NCI-H2196 (cell line): Measurements from ENCODE around the gene NEK8.

ENCODE experiments used
- DNase-seq: peaks from one replicate; lab custom pipeline; 2025; ENCODE audit not compliant: unreplicated experiment; lab: John Stamatoyannopoulos, UW

The NEK8 gene

DNA sequence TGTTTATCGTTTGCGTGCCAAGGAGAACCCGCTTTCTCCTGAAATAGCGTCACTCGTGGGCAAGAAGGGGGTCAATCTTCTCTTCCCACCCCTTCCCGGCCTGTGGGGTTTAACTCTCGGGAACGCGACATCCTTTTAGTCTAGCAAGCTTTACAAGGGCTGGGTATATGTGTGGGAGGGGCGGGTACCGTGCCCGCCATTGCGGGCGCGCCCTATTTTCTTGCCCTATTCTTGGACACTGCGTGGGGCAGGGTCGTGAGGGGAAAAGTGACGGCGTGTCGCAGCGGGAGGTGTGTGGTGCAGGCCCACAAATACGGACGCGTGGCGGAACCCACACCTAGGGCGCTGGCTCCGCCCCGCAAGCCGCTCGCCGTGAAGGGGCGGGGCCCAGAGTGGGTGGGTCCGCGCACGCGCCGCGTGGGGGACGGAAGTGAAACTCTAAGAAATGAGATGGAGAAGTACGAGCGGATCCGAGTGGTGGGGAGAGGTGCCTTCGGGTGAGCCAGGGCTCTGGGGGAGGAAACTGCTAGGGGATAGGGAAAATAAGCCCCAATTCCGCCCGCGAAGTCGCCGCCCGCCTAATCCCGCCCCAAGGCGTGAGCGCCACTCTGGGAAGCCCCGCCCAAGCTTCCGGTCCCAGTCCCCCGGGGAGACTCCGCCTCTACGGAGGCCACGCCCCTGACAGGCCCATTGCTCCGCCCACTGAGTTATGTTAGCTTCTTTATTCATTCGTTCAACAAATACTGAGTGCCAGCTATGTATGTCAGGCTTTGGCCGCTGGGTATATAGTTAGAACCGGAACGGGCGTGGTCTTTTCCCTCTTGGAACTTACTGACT, at the start of gene NEK8:
Gene NEK8, plus strand, starts transcription at position 425 of the 837 bp plus-strand sequence. Its CDS starts 26 bp downstream, at position 451.
- peak; percentile 85 for DNase-seq

DNA sequence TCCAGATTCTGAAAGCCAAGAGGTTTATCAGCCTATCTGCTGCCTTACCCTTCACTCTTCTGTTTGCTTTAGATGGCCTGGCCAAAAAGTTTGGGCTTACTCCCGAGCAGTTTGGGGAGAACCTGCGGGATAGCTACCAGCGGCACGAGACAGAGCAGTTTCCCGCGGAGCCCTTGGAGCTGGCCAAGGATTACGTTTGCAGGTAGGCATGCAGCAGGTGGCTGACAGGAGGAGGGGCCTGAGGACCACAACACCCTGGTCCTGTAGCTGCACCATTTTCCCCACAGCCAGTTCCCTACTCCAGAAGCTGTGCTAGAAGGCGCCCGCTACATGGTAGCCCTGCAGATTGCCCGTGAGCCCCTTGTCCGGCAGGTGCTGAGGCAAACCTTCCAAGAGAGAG, 45.9 kb upstream of the NEK8 start:
- DNase-seq: no peak

DNA sequence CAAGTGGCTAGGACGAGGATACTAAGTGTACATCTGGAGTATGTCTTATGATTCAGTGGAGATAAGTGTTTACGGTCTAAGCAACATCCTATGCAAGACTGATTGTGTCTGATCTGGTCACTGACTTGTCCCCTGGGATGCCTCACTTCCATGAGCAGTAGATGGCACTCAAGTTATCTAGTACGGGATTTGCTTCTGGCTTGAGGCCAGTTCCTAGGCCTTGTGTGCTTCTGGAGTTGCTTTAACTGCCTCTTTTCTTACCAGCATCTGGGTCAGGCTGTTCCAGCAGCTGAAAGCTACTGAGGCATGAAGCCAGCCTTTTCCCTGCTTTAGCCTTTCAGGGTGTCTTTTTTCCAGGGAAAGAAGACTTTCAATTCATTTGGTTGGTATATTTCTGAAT, 43.6 kb upstream of the NEK8 start:
- peak; percentile 49 for DNase-seq

DNA sequence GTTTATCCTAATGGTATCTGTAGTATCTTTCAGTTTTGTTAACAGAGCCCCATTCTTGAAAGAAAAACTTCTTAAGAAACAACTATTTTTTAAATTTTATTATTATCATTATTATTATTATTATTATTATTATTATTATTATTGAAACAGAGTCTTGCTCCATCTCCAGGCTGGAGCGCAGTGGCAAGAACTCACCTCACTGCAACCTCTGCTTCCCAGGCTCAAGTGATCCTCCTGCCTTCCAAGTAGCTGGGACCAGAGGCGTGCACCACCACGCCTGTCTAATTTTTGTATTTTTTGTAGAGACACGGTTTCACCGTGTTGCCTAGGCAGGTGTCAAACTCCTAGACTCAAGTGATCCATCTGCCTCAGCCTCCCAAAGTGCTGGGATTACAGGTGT, 43.2 kb upstream of the NEK8 start:
- DNase-seq: no peak

DNA sequence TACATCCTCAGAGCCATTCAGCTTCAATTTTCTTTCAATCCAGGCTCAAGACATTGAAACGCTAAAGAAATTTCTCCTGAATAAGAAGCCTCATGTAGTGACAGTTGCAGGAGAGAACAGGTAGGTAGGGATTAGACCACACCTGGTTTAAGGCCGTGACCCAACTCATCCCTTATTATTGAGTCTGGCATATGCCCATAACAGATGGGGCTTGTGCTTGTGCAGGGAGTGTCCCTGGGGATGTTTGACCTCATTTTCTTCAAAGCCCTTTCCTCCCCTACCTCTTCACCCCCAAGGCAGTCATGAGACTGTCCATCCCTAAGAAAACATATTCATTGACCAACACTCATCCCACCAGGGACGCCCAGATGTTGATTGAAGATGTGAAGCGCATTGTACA, 42.3 kb upstream of the NEK8 start:
- no peak for DNase-seq

DNA sequence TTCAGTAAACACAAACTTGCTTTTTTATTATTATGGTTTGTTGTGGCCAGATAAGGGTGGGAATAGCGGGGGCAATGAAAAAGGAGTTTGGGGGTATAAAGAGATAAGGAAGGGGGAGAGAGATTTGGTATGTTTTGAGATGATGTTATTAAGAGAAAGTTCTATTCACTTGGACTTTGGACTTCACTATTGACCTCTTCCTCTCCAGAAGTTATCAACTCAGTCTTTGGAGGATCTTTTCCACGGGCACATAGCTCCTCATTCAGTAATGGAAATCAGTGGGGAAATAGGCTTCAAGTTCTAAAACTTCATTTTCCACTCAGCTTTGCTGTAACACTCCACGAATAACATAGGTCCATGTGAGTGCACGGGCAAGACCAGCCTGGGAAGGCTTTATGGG, 40.1 kb upstream of the NEK8 start:
- DNase-seq: no peak

DNA sequence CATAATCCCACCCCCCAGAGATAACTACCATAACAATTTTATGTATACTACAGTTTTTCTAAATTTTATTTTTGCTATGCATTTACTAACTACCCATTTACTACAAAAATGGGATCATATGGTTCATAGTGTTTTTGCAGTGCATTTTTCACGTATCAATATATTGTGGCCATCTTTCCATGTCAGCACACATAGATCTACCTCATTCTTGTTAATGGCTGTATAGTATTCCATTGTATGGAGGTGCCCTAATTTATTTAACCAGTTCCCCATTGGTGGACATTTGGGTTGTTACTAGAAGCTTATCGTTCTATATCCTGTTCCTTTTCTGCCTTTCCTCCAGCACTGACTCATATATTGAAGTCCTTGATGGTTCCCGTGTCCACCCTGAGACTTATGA, 39.6 kb upstream of the NEK8 start:
- no peak for DNase-seq

DNA sequence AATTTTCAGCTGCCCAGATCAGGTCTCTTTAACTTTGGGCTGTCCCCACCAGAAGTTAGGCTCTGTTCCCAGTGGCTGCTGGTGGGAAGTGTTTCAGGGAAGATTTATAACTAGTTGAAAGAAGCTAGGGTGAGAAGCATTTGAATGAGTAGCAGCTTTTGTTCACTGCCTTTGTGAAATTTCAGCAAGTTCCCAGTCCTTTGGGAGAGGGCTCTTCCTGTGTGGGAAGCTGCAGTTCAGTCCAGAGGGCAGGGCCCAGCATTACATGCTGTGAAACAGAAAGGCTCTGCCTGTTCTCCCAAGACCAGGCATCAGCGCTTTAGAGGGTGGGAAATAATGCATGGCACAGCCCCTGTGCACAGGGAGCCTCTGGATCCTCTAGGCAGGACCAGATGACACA, 34.7 kb upstream of the NEK8 start:
- no peak for DNase-seq

DNA sequence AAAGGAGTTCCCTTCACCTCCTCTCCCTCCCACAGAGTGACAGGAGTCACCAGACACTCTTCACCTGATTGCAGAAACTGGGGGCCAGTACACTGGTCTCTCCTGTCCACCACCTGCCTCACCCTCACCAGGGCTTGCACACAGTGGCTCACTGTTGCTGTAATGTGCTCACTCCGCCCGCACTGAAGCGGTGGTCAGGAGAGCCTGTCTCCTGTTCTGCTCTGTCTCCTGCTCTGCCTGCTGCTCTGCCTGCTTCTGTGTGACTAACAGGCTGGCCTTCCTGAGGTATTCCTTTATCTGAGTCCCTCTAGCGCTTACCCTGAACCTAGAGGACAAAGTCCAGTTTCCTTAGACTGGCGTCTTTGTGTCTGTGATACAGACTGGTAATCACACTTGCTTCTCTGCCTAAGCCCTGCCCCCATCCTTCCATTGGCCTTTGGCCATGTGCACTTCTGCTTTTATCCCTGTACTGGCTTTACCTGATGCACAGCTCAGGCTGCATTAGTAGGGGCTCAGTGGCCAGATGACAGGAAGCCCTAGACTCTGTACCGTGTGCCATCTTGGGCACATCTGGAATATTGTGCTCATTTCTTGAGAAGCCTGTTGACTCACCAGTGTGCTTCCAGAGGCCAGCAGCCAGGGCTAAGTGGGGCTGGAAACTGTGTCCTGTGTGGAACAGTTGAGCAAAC, 30.2 kb upstream of the NEK8 start:
- DNase-seq: no peak

DNA sequence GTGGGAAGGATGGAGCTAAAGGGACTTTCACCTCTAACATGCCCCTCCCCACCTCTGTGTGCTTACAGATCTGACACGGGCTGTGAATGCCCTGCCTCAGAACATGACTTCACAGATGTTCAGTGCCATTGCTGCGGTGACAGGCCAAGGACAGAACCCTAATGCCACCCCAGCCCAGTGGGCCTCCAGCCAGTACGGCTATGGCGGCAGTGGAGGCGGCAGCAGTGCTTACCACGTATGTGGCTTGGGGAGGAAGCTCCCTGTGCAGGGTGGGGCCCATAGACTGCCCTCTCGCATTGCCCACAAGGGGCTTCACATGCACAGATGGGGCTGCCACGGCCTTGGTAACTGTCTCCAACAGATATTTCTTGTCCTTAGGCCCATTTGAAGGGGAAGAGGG, 28.3 kb upstream of the NEK8 start:
- DNase-seq: no peak

DNA sequence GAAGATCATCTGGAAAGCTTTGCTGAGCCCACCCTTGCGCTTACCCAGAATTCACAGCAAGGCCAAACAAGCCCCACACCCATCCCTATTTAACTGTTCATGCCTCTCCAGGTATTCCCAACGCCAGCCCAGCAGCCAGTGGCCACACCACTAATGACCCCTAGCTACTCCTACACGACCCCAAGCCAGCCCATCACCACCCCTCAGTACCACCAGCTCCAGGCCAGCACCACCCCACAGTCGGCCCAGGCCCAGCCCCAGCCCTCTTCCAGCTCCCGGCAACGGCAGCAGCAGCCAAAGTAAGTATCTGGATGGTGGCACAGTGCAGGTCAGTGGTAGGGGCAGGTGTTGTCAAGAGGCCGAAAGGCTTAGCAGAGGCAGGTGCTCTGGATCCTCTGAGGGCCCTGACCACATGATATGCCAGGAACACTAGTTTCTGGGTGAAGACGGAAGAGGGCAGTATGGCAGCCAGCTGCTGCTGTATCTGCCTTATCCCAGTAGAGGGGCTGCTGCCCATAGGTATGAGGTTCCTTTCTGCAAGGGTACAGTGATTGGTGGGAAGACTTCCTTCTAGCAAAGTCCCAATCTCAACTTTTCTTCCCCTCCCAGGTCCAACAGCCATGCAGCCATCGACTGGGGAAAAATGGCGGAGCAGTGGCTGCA, 27.6 kb upstream of the NEK8 start:
- DNase-seq: peak; percentile 45

DNA sequence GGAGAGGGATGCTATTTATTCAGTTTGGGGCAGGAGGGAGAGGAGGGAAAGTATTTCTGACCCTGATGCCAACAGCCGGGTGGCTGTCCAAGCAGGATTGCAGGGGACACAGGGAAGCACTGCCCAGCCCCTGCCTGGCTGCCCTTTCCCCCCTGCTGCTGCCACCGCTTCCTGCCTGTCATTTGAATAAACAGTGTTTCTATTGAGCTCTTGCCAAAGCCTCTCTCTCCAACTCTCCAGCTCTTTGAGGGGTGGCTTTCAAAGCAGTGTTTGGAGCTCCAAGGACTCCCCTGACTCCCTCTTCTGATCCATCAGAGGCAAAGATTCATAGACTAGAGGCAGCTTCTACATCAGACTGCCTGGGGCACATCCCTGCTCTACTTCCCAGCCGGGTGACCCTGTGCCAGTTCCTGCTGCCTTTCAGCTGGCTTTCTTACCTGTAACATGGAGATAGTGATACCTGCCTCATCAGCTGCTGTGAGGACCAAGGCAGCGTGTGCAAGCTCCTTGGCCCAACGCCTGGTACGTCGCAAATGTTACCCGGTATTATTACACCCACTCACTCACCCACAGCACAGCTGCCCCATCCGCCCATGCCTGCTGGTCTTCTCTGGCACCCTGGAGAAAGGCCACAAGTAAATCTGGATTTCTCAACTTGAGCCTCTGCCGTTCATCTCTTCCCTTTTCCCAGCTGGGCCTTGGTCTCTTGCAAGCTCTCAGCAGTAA, 26.4 kb upstream of the NEK8 start:
- peak; percentile 60 for DNase-seq

DNA sequence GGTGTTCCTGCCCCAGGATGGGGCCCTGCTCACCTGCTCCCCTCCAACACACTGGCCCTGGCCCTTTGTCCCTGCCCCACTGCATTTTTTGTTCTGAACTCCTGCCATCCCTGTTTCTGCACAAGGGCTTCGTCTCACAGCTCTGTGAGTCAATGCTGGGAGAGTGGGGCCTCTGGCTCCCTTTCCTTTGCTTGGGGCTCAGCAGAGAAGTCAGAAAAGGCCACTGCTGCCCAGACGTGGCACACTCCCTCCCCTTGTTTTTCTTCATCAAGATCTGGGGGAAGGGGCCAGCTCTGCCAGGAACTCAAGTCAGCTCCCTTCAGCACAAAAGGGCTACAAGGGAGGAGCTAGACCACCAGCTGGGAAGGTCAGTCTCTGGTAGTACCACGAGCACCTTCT, 25.8 kb upstream of the NEK8 start:
- no peak for DNase-seq

DNA sequence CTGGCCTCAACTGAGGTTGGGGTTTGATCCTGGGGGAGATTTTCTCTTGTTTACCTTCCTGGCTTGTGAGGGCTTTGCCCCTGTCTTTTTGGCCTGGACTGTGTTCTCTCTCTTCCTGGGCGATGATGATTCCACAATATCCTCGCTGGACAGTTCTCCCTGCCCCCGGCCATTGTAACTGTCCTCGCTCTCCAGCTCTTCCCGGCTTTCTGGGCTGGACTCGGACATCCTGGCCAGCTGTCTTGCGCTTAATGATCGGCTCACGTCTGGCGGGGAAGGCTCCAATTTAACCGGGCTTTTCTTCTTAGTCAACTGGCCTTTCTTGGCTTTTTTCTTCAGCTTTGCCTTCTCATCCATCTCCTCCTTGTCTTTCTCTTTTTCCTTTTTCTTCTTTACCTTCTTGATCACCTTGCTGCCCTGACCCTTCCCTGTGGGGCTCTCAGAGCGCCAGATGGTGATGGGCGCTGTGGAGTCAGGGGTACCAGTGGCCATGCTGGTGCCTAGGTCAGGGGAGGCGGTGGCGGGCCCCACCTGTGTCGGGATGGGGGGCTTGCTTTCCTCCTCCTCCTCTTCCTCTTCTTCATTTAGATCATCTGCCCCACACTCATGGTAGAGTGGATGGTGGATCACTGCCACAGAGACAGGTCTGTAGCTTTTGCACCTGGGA, 24.9 kb upstream of the NEK8 start:
- no peak for DNase-seq

DNA sequence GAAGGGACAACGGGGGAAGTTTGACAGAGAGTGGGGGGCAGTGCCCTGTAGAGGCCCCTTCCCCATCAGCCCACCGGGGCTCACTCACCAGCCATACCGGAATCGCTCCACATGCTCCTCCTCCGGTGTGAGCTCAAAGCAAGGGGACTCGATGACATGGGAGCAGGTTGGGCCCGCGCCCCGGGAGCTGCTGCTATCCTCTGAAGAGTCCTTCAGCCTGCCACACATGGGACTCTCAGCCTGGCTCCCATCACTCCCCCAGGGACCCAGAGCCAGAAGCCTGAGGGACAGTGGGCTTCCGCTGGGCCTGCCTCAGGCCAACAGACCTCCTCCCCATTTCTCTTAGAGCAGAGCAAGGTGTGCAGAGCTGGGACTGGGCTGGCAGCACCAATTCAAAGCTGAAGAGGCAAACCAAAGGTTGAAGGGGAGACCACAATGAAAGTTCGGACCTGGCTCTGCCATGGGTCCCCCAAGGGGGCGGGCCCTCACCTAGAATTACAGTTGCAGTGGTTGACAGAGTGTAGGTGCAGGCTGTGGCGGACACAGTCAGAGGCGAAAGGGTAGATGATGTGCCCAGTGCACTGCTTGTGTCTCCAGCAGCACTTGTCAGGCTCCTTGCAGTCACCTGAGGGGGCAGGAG, 24.2 kb upstream of the NEK8 start:
- DNase-seq: no peak

DNA sequence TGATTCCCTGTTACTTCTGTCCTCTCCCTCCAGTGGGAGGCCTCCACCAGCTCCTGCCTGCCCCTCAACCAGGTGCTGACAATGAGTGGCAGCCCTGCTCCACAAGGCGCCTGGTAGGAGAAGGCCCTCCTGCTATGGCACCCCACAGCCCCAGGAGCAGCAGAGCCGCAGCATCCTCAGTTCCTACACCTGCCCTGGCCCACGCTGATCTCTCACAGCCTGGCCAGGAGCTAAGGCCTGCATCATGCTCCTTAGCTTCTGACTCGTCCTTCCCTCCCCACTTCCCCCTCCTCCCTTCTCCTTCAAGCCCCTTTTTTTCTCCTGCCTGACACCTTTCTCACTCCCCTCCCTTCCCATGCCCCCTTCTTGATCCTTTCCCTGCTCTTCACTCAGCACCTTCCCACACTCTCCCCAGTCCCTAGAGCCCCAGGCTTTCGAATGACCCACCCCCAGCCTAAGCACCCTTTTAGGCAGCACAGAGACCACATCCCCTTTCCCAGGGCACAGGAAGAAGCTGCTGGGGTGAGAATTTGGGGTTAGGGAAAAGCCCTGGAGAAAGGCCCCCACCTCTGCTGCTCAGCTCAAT, 23.4 kb upstream of the NEK8 start:
- no peak for DNase-seq

DNA sequence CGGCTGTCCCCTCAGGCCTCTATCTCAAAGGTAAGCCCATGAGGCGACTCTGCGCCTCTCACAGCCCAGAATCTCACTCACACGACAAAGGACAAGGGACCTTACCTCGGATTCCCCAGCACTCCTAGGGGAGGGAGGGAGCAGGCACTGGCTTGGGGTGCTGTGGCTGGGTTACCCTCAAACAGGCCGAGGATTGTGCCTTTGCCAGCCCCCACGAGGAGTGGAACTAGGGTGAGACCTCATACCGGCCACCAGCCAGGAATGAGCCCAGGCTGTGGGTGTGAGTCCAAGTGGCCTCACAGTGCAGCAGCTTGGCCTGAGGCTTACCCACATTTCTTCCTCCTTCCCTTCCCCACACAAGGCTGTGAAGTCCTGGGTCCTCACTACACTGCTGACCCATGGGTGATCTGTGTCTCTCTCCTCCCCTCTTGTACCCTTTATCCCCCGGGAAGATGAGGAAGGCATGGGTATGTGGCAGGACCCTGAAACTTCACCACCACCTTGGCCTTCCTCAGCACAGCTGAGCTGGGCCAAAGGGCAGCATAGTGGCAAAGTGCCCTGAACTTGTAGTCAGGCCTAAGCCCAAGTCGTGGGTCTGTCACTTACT, 22.8 kb upstream of the NEK8 start:
- DNase-seq: no peak

DNA sequence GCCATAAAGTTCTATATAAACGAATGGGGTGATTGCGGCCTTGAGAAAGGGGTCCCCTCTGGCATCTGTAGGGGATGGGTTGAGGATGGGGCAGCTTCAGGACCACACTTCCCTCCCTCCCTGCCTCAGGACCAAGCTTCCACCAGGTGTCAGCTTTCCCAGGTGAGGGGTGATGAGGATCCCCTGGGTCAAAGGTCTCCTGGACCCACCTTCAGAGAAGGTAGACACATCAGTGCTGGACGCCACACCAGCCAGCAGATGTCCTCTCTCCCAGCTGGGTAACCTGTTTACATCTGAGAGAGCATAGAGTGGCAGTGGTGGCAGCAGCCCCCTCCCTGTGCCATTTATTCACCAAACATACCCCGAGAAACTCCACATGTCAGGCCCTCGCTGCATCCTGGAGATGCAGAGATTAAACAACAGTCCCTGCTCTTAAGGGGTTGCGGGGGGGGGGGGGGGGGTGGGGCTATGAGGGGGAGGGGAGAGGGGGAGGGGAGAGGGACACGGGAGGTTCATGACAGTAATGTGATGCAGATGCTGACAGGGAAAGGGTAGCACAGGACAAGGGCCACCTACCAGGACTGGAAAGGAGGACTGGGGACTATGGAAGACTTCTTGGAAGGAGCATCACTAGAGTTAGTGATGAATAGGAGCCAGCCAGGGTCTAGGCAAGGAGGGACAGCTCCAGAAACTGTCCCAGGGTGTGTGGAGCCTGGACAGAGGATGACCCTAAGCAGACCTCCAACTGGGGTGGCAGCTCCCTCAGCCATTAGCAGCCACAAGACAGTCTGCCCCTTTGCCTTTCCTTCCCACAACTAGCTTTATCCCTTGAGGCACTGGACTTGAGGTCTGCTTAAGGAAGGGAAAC, 21.9 kb upstream of the NEK8 start:
- no peak for DNase-seq

DNA sequence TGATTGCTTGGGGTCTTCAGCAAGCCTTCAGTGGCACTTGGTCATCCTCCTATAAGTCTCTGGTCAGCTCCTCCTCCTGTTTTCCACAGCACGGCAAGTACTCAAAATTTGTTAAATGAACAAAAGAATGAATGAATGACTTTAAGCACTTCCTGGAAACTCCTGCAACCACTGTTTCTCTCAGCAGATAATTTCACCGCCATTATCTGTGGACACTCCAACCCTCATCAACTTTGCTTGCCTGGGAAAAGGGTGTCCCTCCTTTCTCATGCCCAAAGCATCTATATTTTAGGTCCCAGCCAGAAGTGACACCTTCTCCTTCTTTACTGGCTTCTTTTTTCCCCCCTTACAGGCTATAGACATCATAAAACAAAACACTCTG, 21.3 kb upstream of the NEK8 start:
- DNase-seq: no peak
